BE2C (cell line): ENCODE data around the gene CBARP.

ENCODE experiments used
- DNase-seq: peaks from one replicate; pipeline ENCODE4 v3.0.0-alpha.2; 2020
- H3K27me3 ChIP-seq: fragments of 250-450 bp; sonication (Bioruptor Pico); 2 replicates; pipeline ENCODE4 v1.5.1; 2020; ENCODE audit warnings: mild to moderate bottlenecking
- H3K36me3 ChIP-seq: fragments of 250-450 bp; sonication (Bioruptor Pico); 2 replicates; pipeline ENCODE4 v1.5.1; 2020; ENCODE audit warnings: mild to moderate bottlenecking
- H3K4me1 ChIP-seq: fragments of 250-450 bp; sonication (Bioruptor Pico); 2 replicates; pipeline ENCODE4 v1.5.1; 2020
- H3K4me3 ChIP-seq: 2 replicates; pipeline ENCODE4 v1.5.1; 2011; ENCODE audit warnings: low read depth, low read length
- H3K9me3 ChIP-seq: fragments of 250-450 bp; sonication (Bioruptor Pico); 2 replicates; pipeline ENCODE4 v1.5.1; 2020
- TF ChIP-seq, protein P1 (sequence below): IDR thresholded peaks from 2 replicates; pipeline ENCODE4 v1.5.1; 2012; ENCODE audit warnings: mild to moderate bottlenecking, low read depth, low read length

Gene CBARP

DNA sequence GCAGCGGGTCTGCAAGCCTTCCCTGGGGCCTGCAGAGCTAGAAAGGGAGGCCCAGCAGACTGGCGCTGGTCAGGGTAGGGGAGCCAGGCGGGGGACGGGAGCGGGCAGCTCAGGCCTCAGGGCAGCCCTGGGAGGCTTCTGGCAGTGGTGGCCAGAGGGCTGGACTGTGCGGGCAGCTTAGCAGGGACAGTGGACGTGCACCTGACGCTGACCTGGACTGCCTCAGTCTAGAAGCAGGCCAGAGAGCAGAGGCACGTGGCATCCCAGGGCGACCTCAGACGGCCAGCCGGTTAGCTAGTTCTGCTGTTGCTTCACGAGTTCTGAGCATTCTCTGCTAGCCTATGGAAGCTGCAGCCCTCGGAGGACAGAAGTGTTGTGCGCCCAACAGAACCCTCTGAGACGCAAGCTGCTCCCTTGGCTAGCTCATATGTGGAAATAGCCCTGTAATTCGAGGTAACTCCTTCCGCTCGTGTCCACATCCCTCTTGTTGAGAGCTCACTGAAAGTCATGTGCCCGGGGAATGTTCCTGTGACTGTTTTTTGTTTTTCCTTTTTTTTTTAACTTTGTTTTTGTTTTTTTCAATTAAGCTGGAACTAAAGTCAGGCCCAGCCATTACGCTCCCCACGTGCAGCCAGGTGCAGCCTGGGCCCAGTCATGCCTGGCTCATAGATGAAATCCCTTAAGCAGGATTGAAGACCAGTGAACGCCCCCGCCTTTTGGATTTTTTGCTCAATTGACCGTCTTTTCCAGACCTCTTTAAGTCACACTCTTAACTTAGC, 35.6 kb upstream of the CBARP start:
- peaks cover 50% of the 10 kb centered on the region for H3K36me3 ChIP-seq
- no peaks in the 10 kb centered on the region for H3K9me3 ChIP-seq
- no peak overlapping the region for H3K4me3 ChIP-seq
- no peak for DNase-seq
- H3K27me3 ChIP-seq = no peaks in the 10 kb centered on the region
- TF ChIP-seq, protein P1, sequence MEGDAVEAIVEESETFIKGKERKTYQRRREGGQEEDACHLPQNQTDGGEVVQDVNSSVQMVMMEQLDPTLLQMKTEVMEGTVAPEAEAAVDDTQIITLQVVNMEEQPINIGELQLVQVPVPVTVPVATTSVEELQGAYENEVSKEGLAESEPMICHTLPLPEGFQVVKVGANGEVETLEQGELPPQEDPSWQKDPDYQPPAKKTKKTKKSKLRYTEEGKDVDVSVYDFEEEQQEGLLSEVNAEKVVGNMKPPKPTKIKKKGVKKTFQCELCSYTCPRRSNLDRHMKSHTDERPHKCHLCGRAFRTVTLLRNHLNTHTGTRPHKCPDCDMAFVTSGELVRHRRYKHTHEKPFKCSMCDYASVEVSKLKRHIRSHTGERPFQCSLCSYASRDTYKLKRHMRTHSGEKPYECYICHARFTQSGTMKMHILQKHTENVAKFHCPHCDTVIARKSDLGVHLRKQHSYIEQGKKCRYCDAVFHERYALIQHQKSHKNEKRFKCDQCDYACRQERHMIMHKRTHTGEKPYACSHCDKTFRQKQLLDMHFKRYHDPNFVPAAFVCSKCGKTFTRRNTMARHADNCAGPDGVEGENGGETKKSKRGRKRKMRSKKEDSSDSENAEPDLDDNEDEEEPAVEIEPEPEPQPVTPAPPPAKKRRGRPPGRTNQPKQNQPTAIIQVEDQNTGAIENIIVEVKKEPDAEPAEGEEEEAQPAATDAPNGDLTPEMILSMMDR = no peak
- peaks cover 16% of the 10 kb centered on the region for H3K4me1 ChIP-seq

DNA sequence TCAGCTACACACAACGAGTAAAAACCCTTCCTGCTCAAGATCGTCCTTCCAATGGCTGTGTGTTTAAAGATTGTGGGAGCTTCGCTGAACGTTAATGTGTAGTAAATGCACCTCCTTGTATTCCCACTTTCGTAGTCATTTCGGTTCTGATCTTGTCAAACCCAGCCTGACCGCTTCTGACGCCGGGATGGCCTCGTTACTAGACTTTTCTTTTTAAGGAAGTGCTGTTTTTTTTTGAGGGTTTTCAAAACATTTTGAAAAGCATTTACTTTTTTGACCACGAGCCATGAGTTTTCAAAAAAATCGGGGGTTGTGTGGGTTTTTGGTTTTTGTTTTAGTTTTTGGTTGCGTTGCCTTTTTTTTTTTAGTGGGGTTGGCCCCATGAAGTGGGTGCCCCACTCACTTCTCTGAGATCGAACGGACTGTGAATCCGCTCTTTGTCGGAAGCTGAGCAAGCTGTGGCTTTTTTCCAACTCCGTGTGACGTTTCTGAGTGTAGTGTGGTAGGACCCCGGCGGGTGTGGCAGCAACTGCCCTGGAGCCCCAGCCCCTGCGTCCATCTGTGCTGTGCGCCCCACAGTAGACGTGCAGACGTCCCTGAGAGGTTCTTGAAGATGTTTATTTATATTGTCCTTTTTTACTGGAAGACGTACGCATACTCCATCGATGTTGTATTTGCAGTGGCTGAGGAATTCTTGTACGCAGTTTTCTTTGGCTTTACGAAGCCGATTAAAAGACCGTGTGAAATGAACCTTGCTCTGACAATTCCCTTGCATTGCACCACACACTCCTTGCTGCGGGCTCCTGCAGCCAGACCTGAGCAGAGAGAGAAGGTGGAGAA, 34.8 kb upstream of the CBARP start:
- peaks cover 19% of the 10 kb centered on the region for H3K4me1 ChIP-seq
- no peak overlapping the region for H3K4me3 ChIP-seq

DNA sequence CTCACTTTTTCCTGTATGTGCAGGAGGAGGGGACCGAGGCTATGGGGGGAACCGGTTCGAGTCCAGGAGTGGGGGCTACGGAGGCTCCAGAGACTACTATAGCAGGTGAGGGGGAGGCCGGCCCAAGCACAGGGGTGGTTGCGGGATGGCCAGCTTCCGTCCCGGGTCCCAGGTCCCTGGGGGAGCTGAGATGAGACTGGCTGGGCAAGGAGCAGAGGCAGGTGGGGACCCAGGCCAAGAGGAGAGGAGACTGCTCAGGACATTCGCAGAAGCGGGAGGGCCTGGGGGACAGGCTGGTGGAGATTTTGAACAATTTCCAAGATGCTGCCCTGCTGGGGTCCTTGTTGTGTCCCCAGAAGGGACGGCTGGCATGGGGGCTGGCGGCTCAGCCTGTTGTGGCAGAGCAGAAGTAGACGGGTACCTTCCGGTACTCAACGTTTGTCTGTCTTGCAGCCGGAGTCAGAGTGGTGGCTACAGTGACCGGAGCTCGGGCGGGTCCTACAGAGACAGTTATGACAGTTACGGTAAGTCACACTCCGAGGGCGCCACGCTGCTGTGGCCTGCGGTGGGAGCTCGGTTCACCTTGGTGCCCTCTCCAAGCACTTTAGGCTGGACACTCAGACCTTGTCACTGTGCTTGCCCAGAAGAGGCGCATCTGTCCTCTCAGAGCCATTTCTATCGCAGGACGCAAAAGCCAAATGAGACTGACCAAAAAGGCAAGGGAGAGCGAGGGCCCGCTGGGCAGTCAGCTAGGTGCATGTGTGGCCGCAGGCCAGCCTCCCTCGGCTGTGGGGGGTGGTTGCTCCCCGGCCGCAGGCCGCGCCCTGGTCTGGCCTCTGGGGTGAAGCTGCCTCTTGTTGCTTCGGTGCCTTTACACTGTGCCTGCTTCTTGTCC, 34.0 kb upstream of the CBARP start:
- H3K4me1 ChIP-seq = peaks cover 25% of the 10 kb centered on the region
- no peaks in the 10 kb centered on the region for H3K9me3 ChIP-seq
- peaks cover 46% of the 10 kb centered on the region for H3K36me3 ChIP-seq
- no peak for DNase-seq
- peaks cover 3% of the 10 kb centered on the region; the same call in 1 of the 2 replicates for H3K27me3 ChIP-seq
- H3K4me3 ChIP-seq = no peak overlapping the region
- TF ChIP-seq, protein P1 = no peak

More for the DNA sequence above, 34.8 kb upstream of the CBARP start:
- TF ChIP-seq, protein P1 = no peak
- no peak for DNase-seq
- Histone ChIP-seq H3K9me3 (no peaks in the 10 kb centered on the region), H3K27me3 (no peaks in the 10 kb centered on the region), H3K36me3 (peaks cover 48% of the 10 kb centered on the region)

DNA sequence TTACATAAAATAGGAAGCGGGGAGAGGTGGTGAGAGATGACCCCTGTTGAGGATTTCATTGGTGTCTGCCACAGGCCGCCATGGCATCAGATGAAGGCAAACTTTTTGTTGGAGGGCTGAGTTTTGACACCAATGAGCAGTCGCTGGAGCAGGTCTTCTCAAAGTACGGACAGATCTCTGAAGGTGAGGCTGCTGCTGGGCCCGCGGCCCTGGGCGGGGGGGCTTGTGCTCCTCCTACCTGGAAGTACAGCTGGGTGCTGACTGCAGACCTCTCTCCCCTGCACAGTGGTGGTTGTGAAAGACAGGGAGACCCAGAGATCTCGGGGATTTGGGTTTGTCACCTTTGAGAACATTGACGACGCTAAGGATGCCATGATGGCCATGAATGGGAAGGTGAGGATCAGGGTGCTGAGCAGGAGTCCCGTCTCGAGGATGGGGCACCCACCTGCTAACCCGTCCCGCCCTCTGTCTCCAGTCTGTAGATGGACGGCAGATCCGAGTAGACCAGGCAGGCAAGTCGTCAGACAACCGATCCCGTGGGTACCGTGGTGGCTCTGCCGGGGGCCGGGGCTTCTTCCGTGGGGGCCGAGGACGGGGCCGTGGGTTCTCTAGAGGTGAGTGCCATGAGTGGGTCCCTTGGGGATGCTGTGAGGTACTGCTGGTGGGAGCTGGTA, 33.2 kb upstream of the CBARP start:
- TF ChIP-seq, protein P1 = no peak
- Histone ChIP-seq H3K27me3 (peaks cover 3% of the 10 kb centered on the region; the same call in 1 of the 2 replicates), H3K4me1 (peaks cover 27% of the 10 kb centered on the region), H3K4me3 (peak overlapping the region; percentile 83), H3K36me3 (peaks cover 46% of the 10 kb centered on the region), H3K9me3 (no peaks in the 10 kb centered on the region)
- no peak for DNase-seq

DNA sequence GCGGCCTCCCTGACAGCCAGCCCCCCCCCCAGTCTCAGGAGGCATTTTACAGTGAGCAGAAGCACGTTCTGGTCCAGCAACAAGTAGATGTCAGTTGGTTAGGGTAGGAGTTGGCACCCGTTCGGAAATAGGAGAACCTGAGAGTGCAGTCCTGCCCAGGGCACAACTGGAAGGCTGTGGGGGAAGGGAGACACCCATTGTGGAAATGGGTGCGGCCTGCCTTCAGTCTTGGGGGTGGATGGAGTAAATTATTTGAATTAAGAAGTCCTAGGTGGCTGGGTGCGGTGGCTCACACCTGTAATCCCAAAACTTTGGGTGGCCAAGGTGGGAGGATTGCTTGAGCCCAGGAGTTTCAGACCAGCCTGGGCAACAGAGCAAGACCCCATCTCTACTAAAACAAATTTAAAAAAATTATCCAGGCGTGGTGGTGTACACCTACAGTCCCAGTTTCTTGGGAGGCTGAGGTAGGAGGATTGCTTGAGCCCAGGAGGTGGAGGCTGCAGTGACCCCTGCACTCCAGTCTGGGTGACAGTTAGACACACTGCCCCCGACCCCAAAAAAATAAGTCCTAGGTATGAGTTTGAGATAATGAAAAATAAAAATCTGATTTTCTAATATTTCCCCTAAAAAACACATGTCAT, 32.5 kb upstream of the CBARP start:
- Histone ChIP-seq H3K4me3 (peak overlapping the region; percentile 83), H3K36me3 (peaks cover 46% of the 10 kb centered on the region), H3K9me3 (no peaks in the 10 kb centered on the region), H3K27me3 (peaks cover 3% of the 10 kb centered on the region; the same call in 1 of the 2 replicates), H3K4me1 (peaks cover 31% of the 10 kb centered on the region)
- TF ChIP-seq, protein P1 = 0 out of 2 replicates have a peak, but pooled peaks have one; percentile 0
- DNase-seq = no peak
